ENCODE measurements around the gene CCDC15.
A peak's percentile ranks its signal among the peaks of the same experiment; 100 is the strongest.
"Not testable (repeated sequence)": the region's sequence is repeated elsewhere in the genome, so short reads cannot be mapped to it uniquely, and the experiment has no call there.

The CCDC15 gene

GRCh38 chr11:125016413-125016812 lies 62.4 kb downstream of the CCDC15 start:
- no peak overlapping the region for H3K4me3 ChIP-seq (ENCODE audit: control insufficient read depth, low read depth, low read length)
- no peak for TF ChIP-seq CTCF (conservative IDR thresholded peaks at IDR 0.05; ENCODE audit: control insufficient read depth, insufficient read depth, low read depth, low read length)

GRCh38 chr11:125020342-125020741 lies 66.3 kb downstream of the CCDC15 start:
- H3K4me3 ChIP-seq (ENCODE audit: control insufficient read depth, low read depth, low read length), result no peak overlapping the region
- no peak for DNase-seq (ENCODE audit: low read depth)
- TF ChIP-seq CTCF (conservative IDR thresholded peaks at IDR 0.05; ENCODE audit: control insufficient read depth, insufficient read depth, low read depth, low read length), result no peak

More at GRCh38 chr11:125016413-125016812, 62.4 kb downstream of the CCDC15 start:
- DNase-seq (ENCODE audit: low read depth), result no peak

DNA sequence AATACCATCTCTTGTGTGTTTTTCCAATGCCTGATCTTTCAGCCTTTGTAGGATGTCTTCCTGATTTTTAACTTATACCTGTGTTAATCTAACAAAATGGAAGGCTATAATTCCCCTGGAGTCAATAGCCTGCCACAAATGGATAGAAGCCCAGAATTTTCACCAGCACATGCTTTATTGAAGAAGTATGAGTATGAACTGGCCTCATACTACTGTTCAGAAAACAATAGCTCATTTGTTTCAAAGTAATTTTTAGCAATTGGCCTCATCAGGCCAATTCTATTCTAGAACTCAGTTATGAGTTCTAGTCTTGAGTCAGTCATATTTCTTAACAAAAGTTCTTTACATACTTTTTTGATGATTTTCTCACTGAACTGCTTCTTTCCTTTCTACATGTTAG lies 68.5 kb downstream of the CCDC15 start:
- DNase-seq (ENCODE audit: low read depth), result no peak
- no peak for TF ChIP-seq CTCF (conservative IDR thresholded peaks at IDR 0.05; ENCODE audit: control insufficient read depth, insufficient read depth, low read depth, low read length)
- no peak overlapping the region for H3K4me3 ChIP-seq (ENCODE audit: control insufficient read depth, low read depth, low read length)

DNA sequence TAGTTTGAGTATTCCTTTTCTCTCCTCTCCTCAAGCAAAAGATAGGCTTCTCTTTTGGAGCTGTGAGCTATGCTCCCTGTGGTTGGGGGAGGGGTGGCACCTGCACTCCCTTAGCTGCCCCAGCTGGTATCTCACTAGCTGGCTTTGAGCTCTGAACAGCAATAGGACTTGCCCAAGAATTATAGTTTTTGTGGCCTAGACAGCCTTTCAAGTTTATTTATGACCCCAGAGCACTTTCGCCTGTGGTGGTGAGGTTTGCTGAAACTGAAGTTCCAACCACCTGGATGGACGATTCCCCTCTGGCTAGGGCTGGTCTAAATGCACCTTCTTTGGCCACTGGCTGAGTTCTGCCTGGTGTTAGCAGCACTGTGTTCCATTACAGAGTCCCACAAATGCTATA lies 72.0 kb downstream of the CCDC15 start:
- TF ChIP-seq CTCF (conservative IDR thresholded peaks at IDR 0.05; ENCODE audit: control insufficient read depth, insufficient read depth, low read depth, low read length), result no peak
- DNase-seq (ENCODE audit: low read depth), result no peak
- no peak overlapping the region for H3K4me3 ChIP-seq (ENCODE audit: control insufficient read depth, low read depth, low read length)

GRCh38 chr11:125029431-125029830 lies 75.4 kb downstream of the CCDC15 start:
- H3K4me3 ChIP-seq (ENCODE audit: control insufficient read depth, low read depth, low read length); DNase-seq (ENCODE audit: low read depth): not testable (repeated sequence)

DNA sequence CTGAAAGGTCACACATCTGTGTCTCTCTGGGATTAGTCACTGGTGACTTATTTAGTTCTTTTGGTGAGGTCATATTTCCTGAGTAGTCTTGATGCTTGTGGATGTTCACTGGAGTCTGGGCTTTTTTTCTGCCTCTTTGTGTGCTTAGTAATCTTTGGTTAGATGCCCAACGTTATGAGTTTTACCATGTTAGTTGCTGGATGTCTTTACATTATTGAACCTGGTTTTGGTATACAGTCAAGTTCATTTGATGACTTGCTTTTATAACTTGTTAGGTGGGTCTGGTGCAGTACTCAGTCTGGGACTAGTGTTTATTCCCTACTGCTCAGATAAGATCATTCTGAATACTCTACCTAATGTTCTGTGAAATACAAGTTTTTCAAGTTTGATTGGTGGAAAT lies 82.9 kb downstream of the CCDC15 start:
- peak; percentile 98 for DNase-seq (ENCODE audit: low read depth)
- H3K4me3 ChIP-seq (ENCODE audit: control insufficient read depth, low read depth, low read length), result no peak overlapping the region
- TF ChIP-seq CTCF (conservative IDR thresholded peaks at IDR 0.05; ENCODE audit: control insufficient read depth, insufficient read depth, low read depth, low read length), result no peak

DNA sequence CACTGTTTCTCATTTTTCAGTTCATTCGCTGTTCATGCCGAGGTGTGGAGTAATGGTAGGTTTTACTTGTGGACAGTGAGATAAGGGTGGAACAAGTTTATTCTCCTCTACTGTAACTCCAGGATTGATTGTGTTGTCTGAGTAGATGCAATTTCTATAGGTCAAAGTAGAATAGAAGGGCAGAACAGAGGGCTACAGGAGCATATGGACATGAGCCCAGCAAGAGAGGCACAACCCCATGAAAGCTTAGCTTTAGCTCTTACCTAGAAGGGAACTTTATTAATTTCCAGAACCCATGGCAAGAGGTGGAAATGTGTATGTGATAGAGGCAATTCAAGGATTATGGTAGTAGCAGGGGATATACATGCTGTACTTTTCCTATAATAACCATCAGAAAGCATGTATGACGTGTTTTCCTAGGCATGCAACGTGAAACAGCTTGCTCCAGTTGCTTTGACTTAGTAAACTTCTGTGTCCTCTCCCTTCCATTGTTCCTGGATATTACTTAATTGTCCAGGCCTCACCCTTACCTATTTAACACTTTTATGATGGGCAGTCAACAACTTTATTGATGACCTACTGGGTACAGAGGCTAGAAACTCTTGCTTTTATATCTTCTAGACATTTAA lies 95.3 kb downstream of the CCDC15 start:
- no peak for TF ChIP-seq CTCF (conservative IDR thresholded peaks at IDR 0.05; ENCODE audit: control insufficient read depth, insufficient read depth, low read depth, low read length)
- no peak overlapping the region for H3K4me3 ChIP-seq (ENCODE audit: control insufficient read depth, low read depth, low read length)
- no peak for DNase-seq (ENCODE audit: low read depth)
